Measurements from ENCODE around the gene UQCRH. TPM values are rescaled to one million over a fixed set of nuclear protein-coding genes. Genes with fewer than 3 reads are reported as not detected.
A peak's percentile ranks its signal among the peaks of the same experiment; 100 is the strongest.
"Not testable (repeated sequence)": the region's sequence is repeated elsewhere in the genome, so short reads cannot be mapped to it uniquely, and the experiment has no call there.

Gene UQCRH
- total RNA-seq, 1 donor from 2014 or later: 1,085 TPM

- DNase-seq: no peak
- Histone ChIP-seq H3K36me3 (peaks cover 44% of the 10 kb centered on the region), H3K27ac (replicated peaks) (no peak overlapping the region), H3K27me3 (ENCODE audit: low read depth) (no peaks in the 10 kb centered on the region), H3K4me3 (peak overlapping the region; percentile 99), H3K9me3 (replicated peaks) (no peaks in the 10 kb centered on the region), H3K4me1 (peaks cover 75% of the 10 kb centered on the region)
- intact Hi-C loops (cut with micrococcal nuclease): no loop called here
- TF ChIP-seq, protein P1, sequence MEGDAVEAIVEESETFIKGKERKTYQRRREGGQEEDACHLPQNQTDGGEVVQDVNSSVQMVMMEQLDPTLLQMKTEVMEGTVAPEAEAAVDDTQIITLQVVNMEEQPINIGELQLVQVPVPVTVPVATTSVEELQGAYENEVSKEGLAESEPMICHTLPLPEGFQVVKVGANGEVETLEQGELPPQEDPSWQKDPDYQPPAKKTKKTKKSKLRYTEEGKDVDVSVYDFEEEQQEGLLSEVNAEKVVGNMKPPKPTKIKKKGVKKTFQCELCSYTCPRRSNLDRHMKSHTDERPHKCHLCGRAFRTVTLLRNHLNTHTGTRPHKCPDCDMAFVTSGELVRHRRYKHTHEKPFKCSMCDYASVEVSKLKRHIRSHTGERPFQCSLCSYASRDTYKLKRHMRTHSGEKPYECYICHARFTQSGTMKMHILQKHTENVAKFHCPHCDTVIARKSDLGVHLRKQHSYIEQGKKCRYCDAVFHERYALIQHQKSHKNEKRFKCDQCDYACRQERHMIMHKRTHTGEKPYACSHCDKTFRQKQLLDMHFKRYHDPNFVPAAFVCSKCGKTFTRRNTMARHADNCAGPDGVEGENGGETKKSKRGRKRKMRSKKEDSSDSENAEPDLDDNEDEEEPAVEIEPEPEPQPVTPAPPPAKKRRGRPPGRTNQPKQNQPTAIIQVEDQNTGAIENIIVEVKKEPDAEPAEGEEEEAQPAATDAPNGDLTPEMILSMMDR (IDR thresholded peaks at IDR 0.05; ENCODE audit: borderline replicate concordance): no peak
Measured at GRCh38 chr1:46306159-46306530, 2.6 kb downstream of the UQCRH start.

- intact Hi-C loops (cut with micrococcal nuclease): no loop called here
- H3K4me1 ChIP-seq: peaks cover 48% of the 10 kb centered on the region
Measured at GRCh38 chr1:46309401-46310159, 6.1 kb downstream of the UQCRH start.

GRCh38 chr1:46310321-46310720 lies 6.8 kb downstream of the UQCRH start:
- no peak overlapping the region for H3K4me3 ChIP-seq
- H3K36me3 ChIP-seq: peaks cover 85% of the 10 kb centered on the region
- TF ChIP-seq, protein P1 (IDR thresholded peaks at IDR 0.05; ENCODE audit: borderline replicate concordance): no peak
- no peaks in the 10 kb centered on the region for H3K9me3 ChIP-seq (replicated peaks)
- H3K4me1 ChIP-seq: peaks cover 41% of the 10 kb centered on the region
- H3K27ac ChIP-seq (replicated peaks): no peak overlapping the region
- intact Hi-C loops (cut with micrococcal nuclease): no loop called here
- no peaks in the 10 kb centered on the region for H3K27me3 ChIP-seq (ENCODE audit: low read depth)
- DNase-seq: no peak

More at GRCh38 chr1:46309401-46310159, 6.1 kb downstream of the UQCRH start:
- no peak for DNase-seq
- Histone ChIP-seq H3K27me3 (ENCODE audit: low read depth) (no peaks in the 10 kb centered on the region), H3K36me3 (peaks cover 78% of the 10 kb centered on the region), H3K4me3 (no peak overlapping the region), H3K27ac (replicated peaks) (no peak overlapping the region), H3K9me3 (replicated peaks) (no peaks in the 10 kb centered on the region)
- TF ChIP-seq, protein P1 (IDR thresholded peaks at IDR 0.05; ENCODE audit: borderline replicate concordance): no peak

DNA sequence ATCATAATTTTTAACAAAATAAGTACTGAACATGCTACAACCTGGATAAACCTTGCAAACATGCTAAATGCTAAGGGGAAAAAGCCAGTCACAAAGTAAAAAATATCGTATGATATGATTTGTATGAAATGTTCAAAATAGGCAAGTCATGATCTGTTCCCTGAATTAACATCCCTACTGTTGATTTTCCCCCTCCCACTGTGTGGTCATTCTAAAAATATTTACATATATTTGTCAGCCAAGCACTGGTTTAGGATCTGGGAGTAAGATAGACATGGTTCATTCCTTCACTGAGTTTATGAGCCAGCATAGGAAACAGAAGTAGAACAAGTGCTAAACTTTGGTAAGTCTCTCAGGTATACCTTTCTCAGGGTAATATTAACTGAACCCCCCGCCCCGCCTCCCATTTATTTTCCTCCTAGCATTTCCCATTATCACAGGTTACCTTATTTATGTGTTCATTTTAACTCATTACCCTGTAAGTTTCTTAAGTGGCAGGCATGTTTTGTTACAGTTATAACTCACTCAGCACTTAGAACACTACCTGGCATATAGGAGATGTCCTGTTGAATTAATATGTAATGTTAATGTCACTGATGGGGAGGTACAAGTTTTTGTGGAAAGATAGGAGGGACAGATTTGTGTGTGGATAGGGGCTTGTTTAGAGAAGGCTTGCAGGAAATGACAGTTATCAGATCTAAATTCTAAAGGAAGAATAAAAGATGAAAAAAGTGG lies 12.3 kb downstream of the UQCRH start:
- H3K27ac ChIP-seq (replicated peaks): no peak overlapping the region
- DNase-seq: no peak
- no peak overlapping the region for H3K4me3 ChIP-seq
- no peaks in the 10 kb centered on the region for H3K4me1 ChIP-seq
- H3K27me3 ChIP-seq (ENCODE audit: low read depth): no peaks in the 10 kb centered on the region
- TF ChIP-seq, protein P1 (IDR thresholded peaks at IDR 0.05; ENCODE audit: borderline replicate concordance): no peak
- H3K9me3 ChIP-seq (replicated peaks): no peaks in the 10 kb centered on the region
- H3K36me3 ChIP-seq: peaks cover 74% of the 10 kb centered on the region
- intact Hi-C loops (cut with micrococcal nuclease): no loop called here

GRCh38 chr1:46317323-46317722 lies 13.8 kb downstream of the UQCRH start:
- intact Hi-C loops (cut with micrococcal nuclease): no loop called here
- peaks cover 59% of the 10 kb centered on the region for H3K36me3 ChIP-seq
- TF ChIP-seq, protein P1 (IDR thresholded peaks at IDR 0.05; ENCODE audit: borderline replicate concordance): no peak

GRCh38 chr1:46319301-46319700 lies 15.8 kb downstream of the UQCRH start:
- H3K9me3 ChIP-seq (replicated peaks); H3K4me1 ChIP-seq; H3K27ac ChIP-seq (replicated peaks); intact Hi-C loops (cut with micrococcal nuclease); DNase-seq; H3K4me3 ChIP-seq; H3K27me3 ChIP-seq (ENCODE audit: low read depth): not testable (repeated sequence)
- H3K36me3 ChIP-seq: peaks cover 39% of the 10 kb centered on the region

More at GRCh38 chr1:46317323-46317722, 13.8 kb downstream of the UQCRH start:
- Histone ChIP-seq H3K27ac (replicated peaks) (no peak overlapping the region), H3K4me3 (no peak overlapping the region), H3K4me1 (no peaks in the 10 kb centered on the region), H3K27me3 (ENCODE audit: low read depth) (no peaks in the 10 kb centered on the region), H3K9me3 (replicated peaks) (no peaks in the 10 kb centered on the region)
- no peak for DNase-seq

DNA sequence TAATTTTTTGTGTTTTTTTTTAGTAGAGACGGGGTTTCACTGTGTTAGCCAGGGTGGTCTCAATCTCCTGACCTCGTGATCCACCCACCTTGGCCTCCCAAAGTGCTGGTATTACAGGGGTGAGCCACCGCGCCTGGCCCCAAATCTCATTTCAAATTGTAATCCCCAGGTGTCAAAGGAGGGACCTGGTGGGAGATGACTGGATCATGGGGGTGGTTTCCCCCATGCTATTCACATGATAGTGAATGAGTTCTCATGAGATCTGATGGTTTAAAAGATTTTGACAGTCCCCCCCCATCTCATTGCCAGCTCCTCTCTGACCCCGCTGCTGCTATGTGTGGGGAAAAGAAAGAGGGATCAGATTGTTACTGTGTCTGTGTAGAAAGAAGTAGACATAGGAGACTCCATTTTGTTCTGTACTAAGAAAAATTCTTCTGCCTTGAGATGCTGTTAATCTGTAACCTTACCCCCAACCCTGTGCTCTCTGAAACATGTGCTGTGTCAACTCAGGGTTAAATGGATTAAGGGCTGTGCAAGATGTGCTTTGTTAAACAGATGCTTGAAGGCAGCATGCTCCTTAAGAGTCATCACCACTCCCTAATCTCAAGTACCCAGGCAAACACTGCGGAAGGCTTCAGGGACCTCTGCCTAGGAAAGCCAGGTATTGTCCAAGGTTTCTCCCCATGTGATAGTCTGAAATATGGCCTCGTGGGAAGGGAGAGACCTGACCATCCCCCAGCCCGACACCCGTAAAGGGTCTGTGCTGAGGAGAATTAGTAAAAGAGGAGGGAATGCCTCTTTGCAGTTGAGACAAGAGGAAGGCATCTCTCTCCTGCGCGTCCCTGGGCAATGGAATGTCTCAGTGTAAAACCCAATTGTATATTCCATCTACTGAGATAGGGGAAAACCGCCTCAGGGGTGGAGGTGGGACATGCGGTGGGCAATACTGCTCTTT lies 16.7 kb downstream of the UQCRH start:
- H3K27ac ChIP-seq (replicated peaks); DNase-seq; intact Hi-C loops (cut with micrococcal nuclease); H3K4me3 ChIP-seq; H3K9me3 ChIP-seq (replicated peaks); H3K4me1 ChIP-seq; H3K27me3 ChIP-seq (ENCODE audit: low read depth): not testable (repeated sequence)
- peaks cover 30% of the 10 kb centered on the region for H3K36me3 ChIP-seq

All from left ventricle myocardium inferior (tissue), 1 donor.